Parathyroid adenoma (tissue), 2 donors: ENCODE measurements around the gene TMEM235.
"Not testable (repeated sequence)": the region's sequence is repeated elsewhere in the genome, so short reads cannot be mapped to it uniquely, and the experiment has no call there.

Experiments
- H2AFZ ChIP-seq: fragments of 300-600 bp; sonication (generic); one replicate; pipeline ENCODE4 v1.7.0; 2017; ENCODE audit warnings: antibody characterized with exemption, mild to moderate bottlenecking
- H3K27ac ChIP-seq: fragments of 300-600 bp; sonication (generic); one replicate; pipeline ENCODE4 v1.7.0; 2017
- H3K27me3 ChIP-seq: fragments of 300-600 bp; sonication (generic); one replicate; pipeline ENCODE4 v1.7.0; 2017; ENCODE audit warnings: low read length; ENCODE audit not compliant: control insufficient read depth, insufficient read depth
- H3K36me3 ChIP-seq: fragments of 300-600 bp; sonication (generic); one replicate; pipeline ENCODE4 v1.7.0; 2017; ENCODE audit warnings: low read length; ENCODE audit not compliant: control insufficient read depth, insufficient read depth
- H3K4me1 ChIP-seq: fragments of 300-600 bp; sonication (generic); one replicate; pipeline ENCODE4 v1.7.0; 2017; ENCODE audit warnings: control low read depth
- H3K4me2 ChIP-seq: fragments of 300-600 bp; sonication (generic); one replicate; pipeline ENCODE4 v1.7.0; 2017; ENCODE audit warnings: low read length
- H3K4me3 ChIP-seq: fragments of 300-600 bp; sonication (generic); one replicate; pipeline ENCODE4 v1.7.0; 2017; ENCODE audit warnings: low read depth, low read length
- H3K79me2 ChIP-seq: fragments of 300-600 bp; sonication (generic); one replicate; pipeline ENCODE4 v1.7.0; 2017; ENCODE audit warnings: control low read depth
- H3K9ac ChIP-seq: fragments of 300-600 bp; sonication (generic); one replicate; pipeline ENCODE4 v1.7.0; 2017; ENCODE audit warnings: mild to moderate bottlenecking
- H3K9me3 ChIP-seq: fragments of 300-600 bp; sonication (generic); one replicate; pipeline ENCODE4 v1.7.0; 2017; ENCODE audit warnings: low read length; ENCODE audit not compliant: control insufficient read depth
- CTCF ChIP-seq: fragments of 300-600 bp; sonication (generic); IDR thresholded peaks from one replicate; pipeline ENCODE4 v1.7.0; 2017; ENCODE audit warnings: antibody characterized with exemption, mild to moderate bottlenecking
- donor health status: primary hyperparathyroidism.

The TMEM235 gene

GRCh38 chr17:78231991-78232858 lies 794 bp downstream of the TMEM235 start:
- Histone ChIP-seq H3K9ac (no peak overlapping the region), H3K9me3 (no peaks in the 10 kb centered on the region), H3K4me1 (no peaks in the 10 kb centered on the region), H3K36me3 (no peaks in the 10 kb centered on the region), H2AFZ (no peak overlapping the region), H3K4me3 (no peak overlapping the region), H3K4me2 (no peak overlapping the region), H3K79me2 (no peaks in the 10 kb centered on the region), H3K27me3 (peaks cover 7% of the 10 kb centered on the region), H3K27ac (no peak overlapping the region)
- TF ChIP-seq CTCF, result no peak

GRCh38 chr17:78232859-78233173 lies 1.4 kb downstream of the TMEM235 start:
- peaks cover 7% of the 10 kb centered on the region for H3K27me3 ChIP-seq
- H3K27ac ChIP-seq, result no peak overlapping the region
- no peak overlapping the region for H3K4me3 ChIP-seq
- no peak overlapping the region for H2AFZ ChIP-seq
- H3K9ac ChIP-seq, result no peak overlapping the region
- H3K9me3 ChIP-seq, result no peaks in the 10 kb centered on the region
- H3K36me3 ChIP-seq, result no peaks in the 10 kb centered on the region
- no peaks in the 10 kb centered on the region for H3K79me2 ChIP-seq
- TF ChIP-seq CTCF, result no peak
- H3K4me2 ChIP-seq, result no peak overlapping the region
- H3K4me1 ChIP-seq, result no peaks in the 10 kb centered on the region

GRCh38 chr17:78233678-78234077 lies 2.2 kb downstream of the TMEM235 start:
- Histone ChIP-seq H3K27me3 (peaks cover 7% of the 10 kb centered on the region), H3K9me3 (no peaks in the 10 kb centered on the region), H3K79me2 (no peaks in the 10 kb centered on the region), H3K4me3 (no peak overlapping the region), H3K36me3 (no peaks in the 10 kb centered on the region), H3K4me2 (no peak overlapping the region), H2AFZ (no peak overlapping the region), H3K27ac (no peak overlapping the region), H3K9ac (no peak overlapping the region), H3K4me1 (no peaks in the 10 kb centered on the region)
- no peak for TF ChIP-seq CTCF

GRCh38 chr17:78234261-78234865 lies 2.9 kb downstream of the TMEM235 start:
- H3K27ac ChIP-seq, result no peak overlapping the region
- H3K4me1 ChIP-seq, result no peaks in the 10 kb centered on the region
- H3K4me3 ChIP-seq, result no peak overlapping the region
- no peaks in the 10 kb centered on the region for H3K79me2 ChIP-seq
- no peak for TF ChIP-seq CTCF
- peaks cover 7% of the 10 kb centered on the region for H3K27me3 ChIP-seq
- no peaks in the 10 kb centered on the region for H3K9me3 ChIP-seq
- H3K4me2 ChIP-seq, result no peak overlapping the region
- H2AFZ ChIP-seq, result no peak overlapping the region
- no peak overlapping the region for H3K9ac ChIP-seq
- no peaks in the 10 kb centered on the region for H3K36me3 ChIP-seq

GRCh38 chr17:78235022-78235421 lies 3.6 kb downstream of the TMEM235 start:
- not testable (repeated sequence) for H3K4me3 ChIP-seq, H3K9me3 ChIP-seq, H3K27me3 ChIP-seq, H2AFZ ChIP-seq, H3K4me2 ChIP-seq, H3K36me3 ChIP-seq, H3K9ac ChIP-seq, H3K79me2 ChIP-seq, H3K27ac ChIP-seq, H3K4me1 ChIP-seq
